ENCODE results near the gene BRSK1. TPM values are rescaled to one million over a fixed set of nuclear protein-coding genes. Genes with fewer than 3 reads are reported as not detected.
A peak's percentile ranks its signal among the peaks of the same experiment; 100 is the strongest.

BRSK1 gene
- total and polyA plus RNA-seq, 5 donors from 2014 or later, result 1.5 TPM; not detected in 4

- ATAC-seq (ENCODE audit: low read depth in 2 of 2), result no peak
- no peaks in the 10 kb centered on the region for H3K36me3 ChIP-seq (ENCODE audit: control insufficient read depth, insufficient read depth, low read length)
Measured at GRCh38 chr19:55304279-55304978, 20.6 kb downstream of the BRSK1 start.

GRCh38 chr19:55304980-55305379 lies 21.2 kb downstream of the BRSK1 start:
- Histone ChIP-seq H3K4me1 (ENCODE audit: control insufficient read depth, insufficient read depth, low read length, poor library complexity, severe bottlenecking) (peaks cover 12% of the 10 kb centered on the region), H3K27ac (ENCODE audit: insufficient read depth, low read length, poor library complexity, severe bottlenecking) (no peak overlapping the region), H3K27me3 (ENCODE audit: control insufficient read depth, insufficient read depth, low read length) (no peaks in the 10 kb centered on the region), H3K36me3 (ENCODE audit: control insufficient read depth, insufficient read depth, low read length) (no peaks in the 10 kb centered on the region), H3K9me3 (ENCODE audit: control insufficient read depth in 2 of 2, low read length in 2 of 2) (no peaks in the 10 kb centered on the region), H3K4me3 (ENCODE audit: low read depth, low read length) (no peak overlapping the region)
- DNase-seq, result no peak
- no peaks in the 10 kb centered on the region for H3K9me3 Mint-ChIP-seq
- ATAC-seq (ENCODE audit: low read depth in 2 of 2), result no peak
- peaks cover 0 to 11% (median 6%) of the 10 kb centered on the region in 4 donors for H3K4me1 Mint-ChIP-seq
- no peaks in the 10 kb centered on the region for H3K36me3 Mint-ChIP-seq
- H3K27ac Mint-ChIP-seq, result no peak overlapping the region
- peaks cover 4% of the 10 kb centered on the region for H3K27me3 Mint-ChIP-seq
- H3K4me3 Mint-ChIP-seq, result peak overlapping the region in 2 of 4 donors; percentile 63 to 88

More at GRCh38 chr19:55304279-55304978, 20.6 kb downstream of the BRSK1 start:
- Histone ChIP-seq H3K4me1 (ENCODE audit: control insufficient read depth, insufficient read depth, low read length, poor library complexity, severe bottlenecking) (peaks cover 12% of the 10 kb centered on the region), H3K4me3 (ENCODE audit: low read depth, low read length) (no peak overlapping the region), H3K27me3 (ENCODE audit: control insufficient read depth, insufficient read depth, low read length) (no peaks in the 10 kb centered on the region), H3K27ac (ENCODE audit: insufficient read depth, low read length, poor library complexity, severe bottlenecking) (no peak overlapping the region), H3K9me3 (ENCODE audit: control insufficient read depth in 2 of 2, low read length in 2 of 2) (no peaks in the 10 kb centered on the region)
- Mint-ChIP-seq H3K4me3 (no peak overlapping the region), H3K27ac (no peak overlapping the region), H3K27me3 (peaks cover 4% of the 10 kb centered on the region), H3K4me1 (peaks cover 0 to 11% (median 6%) of the 10 kb centered on the region in 4 donors), H3K36me3 (no peaks in the 10 kb centered on the region), H3K9me3 (no peaks in the 10 kb centered on the region)
- DNase-seq, result peak in 1 of 3 donors; percentile 57

GRCh38 chr19:55305491-55305890 lies 21.7 kb downstream of the BRSK1 start:
- ATAC-seq (ENCODE audit: low read depth in 2 of 2), result peak; percentile 50 to 52
- Histone ChIP-seq H3K4me1 (ENCODE audit: control insufficient read depth, insufficient read depth, low read length, poor library complexity, severe bottlenecking) (peaks cover 12% of the 10 kb centered on the region), H3K4me3 (ENCODE audit: low read depth, low read length) (no peak overlapping the region), H3K9me3 (ENCODE audit: control insufficient read depth in 2 of 2, low read length in 2 of 2) (no peaks in the 10 kb centered on the region), H3K27ac (ENCODE audit: insufficient read depth, low read length, poor library complexity, severe bottlenecking) (no peak overlapping the region), H3K36me3 (ENCODE audit: control insufficient read depth, insufficient read depth, low read length) (no peaks in the 10 kb centered on the region), H3K27me3 (ENCODE audit: control insufficient read depth, insufficient read depth, low read length) (no peaks in the 10 kb centered on the region)
- H3K9me3 Mint-ChIP-seq, result no peaks in the 10 kb centered on the region
- H3K27ac Mint-ChIP-seq, result no peak overlapping the region
- peaks cover 4% of the 10 kb centered on the region for H3K27me3 Mint-ChIP-seq
- peak overlapping the region in 2 of 4 donors; percentile 63 to 88 for H3K4me3 Mint-ChIP-seq
- H3K36me3 Mint-ChIP-seq, result no peaks in the 10 kb centered on the region
- peak; percentile 35 to 59 (median 58) for DNase-seq
- peaks cover 0 to 11% (median 6%) of the 10 kb centered on the region in 4 donors for H3K4me1 Mint-ChIP-seq

GRCh38 chr19:55305983-55306562 lies 22.3 kb downstream of the BRSK1 start:
- Histone ChIP-seq H3K9me3 (ENCODE audit: control insufficient read depth in 2 of 2, low read length in 2 of 2) (no peaks in the 10 kb centered on the region), H3K27ac (ENCODE audit: insufficient read depth, low read length, poor library complexity, severe bottlenecking) (no peak overlapping the region), H3K4me3 (ENCODE audit: low read depth, low read length) (no peak overlapping the region), H3K27me3 (ENCODE audit: control insufficient read depth, insufficient read depth, low read length) (no peaks in the 10 kb centered on the region), H3K36me3 (ENCODE audit: control insufficient read depth, insufficient read depth, low read length) (no peaks in the 10 kb centered on the region), H3K4me1 (ENCODE audit: control insufficient read depth, insufficient read depth, low read length, poor library complexity, severe bottlenecking) (peaks cover 12% of the 10 kb centered on the region)
- no peaks in the 10 kb centered on the region for H3K9me3 Mint-ChIP-seq
- H3K27me3 Mint-ChIP-seq, result peaks cover 4% of the 10 kb centered on the region
- H3K36me3 Mint-ChIP-seq, result no peaks in the 10 kb centered on the region
- ATAC-seq (ENCODE audit: low read depth in 2 of 2), result no peak
- H3K27ac Mint-ChIP-seq, result no peak overlapping the region
- no peak overlapping the region for H3K4me3 Mint-ChIP-seq
- peaks cover 0 to 11% (median 6%) of the 10 kb centered on the region in 4 donors for H3K4me1 Mint-ChIP-seq
- DNase-seq, result no peak

- Histone ChIP-seq H3K9me3 (ENCODE audit: control insufficient read depth in 2 of 2, low read length in 2 of 2) (no peaks in the 10 kb centered on the region), H3K36me3 (ENCODE audit: control insufficient read depth, insufficient read depth, low read length) (no peaks in the 10 kb centered on the region), H3K27me3 (ENCODE audit: control insufficient read depth, insufficient read depth, low read length) (no peaks in the 10 kb centered on the region), H3K4me1 (ENCODE audit: control insufficient read depth, insufficient read depth, low read length, poor library complexity, severe bottlenecking) (peaks cover 6% of the 10 kb centered on the region), H3K27ac (ENCODE audit: insufficient read depth, low read length, poor library complexity, severe bottlenecking) (no peak overlapping the region), H3K4me3 (ENCODE audit: low read depth, low read length) (no peak overlapping the region)
- H3K27ac Mint-ChIP-seq, result no peak overlapping the region
- H3K36me3 Mint-ChIP-seq, result no peaks in the 10 kb centered on the region
- ATAC-seq (ENCODE audit: low read depth in 2 of 2), result no peak
- H3K4me3 Mint-ChIP-seq, result no peak overlapping the region
- H3K27me3 Mint-ChIP-seq, result peaks cover 4% of the 10 kb centered on the region
- H3K9me3 Mint-ChIP-seq, result no peaks in the 10 kb centered on the region
- no peak for DNase-seq
- H3K4me1 Mint-ChIP-seq, result peaks cover 0 to 8% (median 4%) of the 10 kb centered on the region in 4 donors
Measured at GRCh38 chr19:55306712-55307111, 22.9 kb downstream of the BRSK1 start.

- H3K9me3 Mint-ChIP-seq, result no peaks in the 10 kb centered on the region
- H3K27ac Mint-ChIP-seq, result no peak overlapping the region
- Histone ChIP-seq H3K9me3 (ENCODE audit: control insufficient read depth in 2 of 2, low read length in 2 of 2) (no peaks in the 10 kb centered on the region), H3K27ac (ENCODE audit: insufficient read depth, low read length, poor library complexity, severe bottlenecking) (no peak overlapping the region), H3K4me3 (ENCODE audit: low read depth, low read length) (no peak overlapping the region), H3K36me3 (ENCODE audit: control insufficient read depth, insufficient read depth, low read length) (no peaks in the 10 kb centered on the region), H3K4me1 (ENCODE audit: control insufficient read depth, insufficient read depth, low read length, poor library complexity, severe bottlenecking) (no peaks in the 10 kb centered on the region), H3K27me3 (ENCODE audit: control insufficient read depth, insufficient read depth, low read length) (no peaks in the 10 kb centered on the region)
- no peak overlapping the region for H3K4me3 Mint-ChIP-seq
- H3K27me3 Mint-ChIP-seq, result peaks cover 4% of the 10 kb centered on the region
- peaks cover 0 to 3% (median 0%) of the 10 kb centered on the region in 4 donors for H3K4me1 Mint-ChIP-seq
- H3K36me3 Mint-ChIP-seq, result no peaks in the 10 kb centered on the region
- no peak for ATAC-seq (ENCODE audit: low read depth in 2 of 2)
- no peak for DNase-seq
Measured at GRCh38 chr19:55308281-55308680, 24.5 kb downstream of the BRSK1 start.

- Histone ChIP-seq H3K27me3 (ENCODE audit: control insufficient read depth, insufficient read depth, low read length) (no peaks in the 10 kb centered on the region), H3K36me3 (ENCODE audit: control insufficient read depth, insufficient read depth, low read length) (no peaks in the 10 kb centered on the region), H3K9me3 (ENCODE audit: control insufficient read depth in 2 of 2, low read length in 2 of 2) (no peaks in the 10 kb centered on the region), H3K4me3 (ENCODE audit: low read depth, low read length) (no peak overlapping the region), H3K27ac (ENCODE audit: insufficient read depth, low read length, poor library complexity, severe bottlenecking) (no peak overlapping the region), H3K4me1 (ENCODE audit: control insufficient read depth, insufficient read depth, low read length, poor library complexity, severe bottlenecking) (no peaks in the 10 kb centered on the region)
- DNase-seq (no peak), ATAC-seq (ENCODE audit: low read depth in 2 of 2) (no peak)
- no peaks in the 10 kb centered on the region for H3K9me3 Mint-ChIP-seq
- H3K4me1 Mint-ChIP-seq, result peaks cover 0 to 3% (median 0%) of the 10 kb centered on the region in 4 donors
- H3K4me3 Mint-ChIP-seq, result no peak overlapping the region
- H3K27ac Mint-ChIP-seq, result no peak overlapping the region
- H3K27me3 Mint-ChIP-seq, result peaks cover 5% of the 10 kb centered on the region
- H3K36me3 Mint-ChIP-seq, result no peaks in the 10 kb centered on the region
Measured at GRCh38 chr19:55309448-55309847, 25.7 kb downstream of the BRSK1 start.

GRCh38 chr19:55310498-55310897 lies 26.7 kb downstream of the BRSK1 start:
- H3K36me3 Mint-ChIP-seq, result no peaks in the 10 kb centered on the region
- peaks cover 5% of the 10 kb centered on the region for H3K27me3 Mint-ChIP-seq
- no peaks in the 10 kb centered on the region for H3K36me3 ChIP-seq (ENCODE audit: control insufficient read depth, insufficient read depth, low read length)
- no peak overlapping the region for H3K27ac ChIP-seq (ENCODE audit: insufficient read depth, low read length, poor library complexity, severe bottlenecking)
- no peaks in the 10 kb centered on the region for H3K27me3 ChIP-seq (ENCODE audit: control insufficient read depth, insufficient read depth, low read length)
- peaks cover 0 to 1% (median 0%) of the 10 kb centered on the region in 4 donors for H3K4me1 Mint-ChIP-seq
- no peaks in the 10 kb centered on the region for H3K9me3 ChIP-seq (ENCODE audit: control insufficient read depth in 2 of 2, low read length in 2 of 2)
- H3K4me1 ChIP-seq (ENCODE audit: control insufficient read depth, insufficient read depth, low read length, poor library complexity, severe bottlenecking), result no peaks in the 10 kb centered on the region
- H3K27ac Mint-ChIP-seq, result no peak overlapping the region
- H3K4me3 ChIP-seq (ENCODE audit: low read depth, low read length), result no peak overlapping the region
- ATAC-seq (ENCODE audit: low read depth in 2 of 2) (no peak), DNase-seq (no peak)
- no peak overlapping the region for H3K4me3 Mint-ChIP-seq
- H3K9me3 Mint-ChIP-seq, result no peaks in the 10 kb centered on the region
